Kidney (tissue), 14 donors: ENCODE data around the gene NLGN1. TPM values are rescaled to one million over a fixed set of nuclear protein-coding genes. Genes with fewer than 3 reads are reported as not detected.

Experiments
- DNase-seq, 5 donors: peaks; one replicate each; pipeline ENCODE4 v3.0.0-alpha.2; 2013 to 2020
- FAIRE-seq: peaks from 2 replicates; lab custom pipeline; 2012; peaks lifted over from hg19 to GRCh38; lab: Jason Lieb, UNC
- H3K27ac ChIP-seq, 2 donors: one replicate each; pipeline ENCODE4 v1.7.0; 2013; ENCODE audit warnings: low read depth in 2 of 2, low read length in 2 of 2, inconsistent platforms in 1 of 2
- H3K27me3 ChIP-seq: one replicate; pipeline ENCODE4 v1.7.1; 2013; ENCODE audit warnings: low read length, inconsistent platforms; ENCODE audit not compliant: control insufficient read depth, insufficient read depth
- H3K36me3 ChIP-seq, 3 donors: one replicate each; pipeline versions ENCODE4 v1.7.0 to v1.7.1; 2013; ENCODE audit warnings: low read length in 3 of 3, control low read depth in 1 of 3, inconsistent platforms in 1 of 3; ENCODE audit not compliant: insufficient read depth in 3 of 3, control insufficient read depth in 2 of 3
- H3K4me1 ChIP-seq, 3 donors: one replicate each; pipeline versions ENCODE4 v1.7.0 to v1.7.1; 2013; ENCODE audit warnings: low read length in 3 of 3, inconsistent platforms in 1 of 3, low read depth in 1 of 3; ENCODE audit not compliant: control insufficient read depth in 2 of 3, insufficient read depth in 2 of 3
- H3K4me3 ChIP-seq, 3 donors: one replicate each; pipeline versions ENCODE4 v1.7.0 to v1.8.1; 2013; ENCODE audit warnings: low read length in 3 of 3, control low read depth in 1 of 3, inconsistent platforms in 1 of 3
- H3K9ac ChIP-seq, 3 donors: one replicate each; pipeline versions ENCODE4 v1.7.0 to v1.7.1; 2013; ENCODE audit warnings: low read length in 3 of 3, control low read depth in 1 of 3, inconsistent platforms in 1 of 3
- H3K9me3 ChIP-seq, 3 donors: one replicate each; pipeline versions ENCODE4 v1.7.0 to v1.7.1; 2013; ENCODE audit warnings: low read length in 3 of 3, control low read depth in 1 of 3, inconsistent platforms in 1 of 3; ENCODE audit not compliant: control insufficient read depth in 2 of 3, insufficient read depth in 1 of 3
- CTCF ChIP-seq: IDR thresholded peaks from 3 replicates; pipeline ENCODE4 v1.5.1; 2012; ENCODE audit warnings: mild to moderate bottlenecking, moderate library complexity, borderline replicate concordance; ENCODE audit not compliant: insufficient read depth; ENCODE audit errors: extremely low read depth
- intact Hi-C: fragments of 100-400 bp; cut with DNase I; formaldehyde crosslinking; loops from one replicate; pipeline ENCODE4 v1.11.1; 2022
- polyA plus RNA-seq: library from polyadenylated mRNA; stranded (reverse); fragments of 350-450 nt; fragmentation: Illumina TruSeq; extraction: RNeasy Lipid Tissue Mini Kit (QIAGEN cat#74804); gene quantifications from one replicate; pipeline ENCODE4 v1.2.3, GENCODE V29; 2014; ENCODE audit warnings: low read depth, low replicate concordance; ENCODE audit not compliant: insufficient read depth
- total RNA-seq: library from RNA; stranded (reverse); fragmentation: NEBNext Ultra II Directional; extraction: Animal tissue kit (Norgen Biotek cat#: 25700); gene quantifications from one replicate; pipeline ENCODE4 v1.2.1, GENCODE V29; 2021
- donor health status: control.
- donor health status: control.
- donor health status: control.
- donor health status: control.
- donor health status: control.
- donor health status: DM: yes; HTN: yes; CAD: no.
- donor health status: Normal renal cell carcinoma (clear cell type).

The NLGN1 gene
- total and polyA plus RNA-seq, 2 donors from 2014 or later = 0.49 to 19.4 TPM

GRCh38 chr3:174199696-174200095 is 802.2 kb downstream of the NLGN1 start:
- Histone ChIP-seq H3K9me3 (no peaks in the 10 kb centered on the region), H3K36me3 (no peaks in the 10 kb centered on the region), H3K27me3 (no peaks in the 10 kb centered on the region), H3K9ac (no peak overlapping the region), H3K4me1 (no peaks in the 10 kb centered on the region), H3K4me3 (no peak overlapping the region), H3K27ac (no peak overlapping the region)
- TF ChIP-seq CTCF = no peak
- intact Hi-C loops = no loop called here
- FAIRE-seq (no peak), DNase-seq (no peak)

GRCh38 chr3:174202116-174202515 is 804.6 kb downstream of the NLGN1 start:
- FAIRE-seq (no peak), DNase-seq (no peak)
- Histone ChIP-seq H3K27ac (no peak overlapping the region), H3K9me3 (no peaks in the 10 kb centered on the region), H3K36me3 (no peaks in the 10 kb centered on the region), H3K4me1 (no peaks in the 10 kb centered on the region), H3K27me3 (no peaks in the 10 kb centered on the region), H3K9ac (no peak overlapping the region), H3K4me3 (no peak overlapping the region)
- intact Hi-C loops = no loop called here
- TF ChIP-seq CTCF = no peak

GRCh38 chr3:174202561-174202960 is 805.0 kb downstream of the NLGN1 start:
- H3K36me3 ChIP-seq = no peaks in the 10 kb centered on the region
- H3K9ac ChIP-seq = no peak overlapping the region
- intact Hi-C loops = no loop called here
- no peak for TF ChIP-seq CTCF
- H3K9me3 ChIP-seq = no peaks in the 10 kb centered on the region
- DNase-seq (no peak), FAIRE-seq (no peak)
- H3K4me1 ChIP-seq = no peaks in the 10 kb centered on the region
- no peak overlapping the region for H3K4me3 ChIP-seq
- H3K27me3 ChIP-seq = no peaks in the 10 kb centered on the region
- no peak overlapping the region for H3K27ac ChIP-seq

- H3K4me1 ChIP-seq = no peaks in the 10 kb centered on the region
- intact Hi-C loops = no loop called here
- H3K4me3 ChIP-seq = no peak overlapping the region
- no peak overlapping the region for H3K27ac ChIP-seq
- no peaks in the 10 kb centered on the region for H3K27me3 ChIP-seq
- no peak overlapping the region for H3K9ac ChIP-seq
- H3K36me3 ChIP-seq = no peaks in the 10 kb centered on the region
- DNase-seq (no peak), FAIRE-seq (no peak)
- TF ChIP-seq CTCF = no peak
- no peaks in the 10 kb centered on the region for H3K9me3 ChIP-seq
Measured at GRCh38 chr3:174204765-174205164, 807.2 kb downstream of the NLGN1 start.
